GM10266 (cell line): ENCODE measurements around the gene SLC25A42.
"Not testable (repeated sequence)": the region's sequence is repeated elsewhere in the genome, so short reads cannot be mapped to it uniquely, and the experiment has no call there.

ENCODE experiments used
- DNase-seq: peaks from one replicate; pipeline ENCODE4 v3.0.0; 2012; ENCODE audit errors: extremely low spot score
- TF ChIP-seq, protein P1 (sequence below): IDR thresholded peaks from 2 replicates; pipeline ENCODE4 v1.5.1; 2012; ENCODE audit warnings: mild to moderate bottlenecking, low read depth; ENCODE audit not compliant: control insufficient read depth, insufficient read depth; ENCODE audit errors: missing control alignments

The SLC25A42 gene

DNA sequence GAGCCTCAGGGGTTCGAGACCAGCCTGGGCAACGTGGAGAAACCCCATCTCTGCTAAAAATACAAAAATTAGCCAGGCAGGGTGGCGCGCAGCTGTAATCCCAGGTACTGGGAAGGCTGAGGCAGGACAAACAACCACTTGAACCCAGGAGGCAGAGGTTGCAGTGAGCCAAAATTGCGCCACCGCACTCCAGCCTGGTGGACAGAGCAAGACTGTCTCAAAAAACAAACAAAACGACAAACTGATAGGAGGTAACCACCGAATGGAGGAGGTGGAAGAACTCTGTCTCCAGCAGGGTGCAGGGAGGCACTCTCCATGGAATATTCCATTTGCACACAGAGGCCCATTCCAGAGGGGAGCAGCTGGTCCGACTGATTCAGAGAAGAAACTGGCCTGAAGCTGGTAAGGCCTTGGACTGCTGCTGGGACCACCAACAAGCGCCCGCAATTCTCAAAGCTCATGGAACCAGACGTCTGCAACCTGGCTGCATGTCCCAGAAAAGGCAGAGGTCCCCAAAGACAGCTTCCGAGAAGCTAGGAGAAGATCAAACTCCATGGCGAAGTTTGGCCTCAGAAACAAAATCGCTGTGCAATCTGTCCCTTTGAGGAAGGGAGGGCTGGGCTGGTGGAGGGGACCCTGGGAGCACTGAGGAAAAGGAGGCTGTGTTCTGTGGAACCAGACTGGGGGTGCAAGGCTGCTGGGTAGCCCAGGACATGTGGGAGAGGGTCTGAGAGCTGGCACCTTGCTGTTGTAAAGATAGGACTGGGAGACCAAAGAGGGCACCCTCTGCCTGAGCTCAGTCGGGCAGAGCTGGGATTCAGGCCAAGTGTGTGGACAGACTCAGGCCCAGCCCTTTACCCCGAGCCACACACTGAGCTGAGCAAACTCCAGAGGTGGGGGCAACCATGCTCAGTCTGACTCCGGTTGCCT lies 35.2 kb downstream of the SLC25A42 start:
- no peak for DNase-seq
- TF ChIP-seq, protein P1, sequence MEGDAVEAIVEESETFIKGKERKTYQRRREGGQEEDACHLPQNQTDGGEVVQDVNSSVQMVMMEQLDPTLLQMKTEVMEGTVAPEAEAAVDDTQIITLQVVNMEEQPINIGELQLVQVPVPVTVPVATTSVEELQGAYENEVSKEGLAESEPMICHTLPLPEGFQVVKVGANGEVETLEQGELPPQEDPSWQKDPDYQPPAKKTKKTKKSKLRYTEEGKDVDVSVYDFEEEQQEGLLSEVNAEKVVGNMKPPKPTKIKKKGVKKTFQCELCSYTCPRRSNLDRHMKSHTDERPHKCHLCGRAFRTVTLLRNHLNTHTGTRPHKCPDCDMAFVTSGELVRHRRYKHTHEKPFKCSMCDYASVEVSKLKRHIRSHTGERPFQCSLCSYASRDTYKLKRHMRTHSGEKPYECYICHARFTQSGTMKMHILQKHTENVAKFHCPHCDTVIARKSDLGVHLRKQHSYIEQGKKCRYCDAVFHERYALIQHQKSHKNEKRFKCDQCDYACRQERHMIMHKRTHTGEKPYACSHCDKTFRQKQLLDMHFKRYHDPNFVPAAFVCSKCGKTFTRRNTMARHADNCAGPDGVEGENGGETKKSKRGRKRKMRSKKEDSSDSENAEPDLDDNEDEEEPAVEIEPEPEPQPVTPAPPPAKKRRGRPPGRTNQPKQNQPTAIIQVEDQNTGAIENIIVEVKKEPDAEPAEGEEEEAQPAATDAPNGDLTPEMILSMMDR, result no peak

GRCh38 chr19:19101540-19101939 lies 37.7 kb downstream of the SLC25A42 start:
- TF ChIP-seq, protein P1, result no peak
- DNase-seq, result no peak

DNA sequence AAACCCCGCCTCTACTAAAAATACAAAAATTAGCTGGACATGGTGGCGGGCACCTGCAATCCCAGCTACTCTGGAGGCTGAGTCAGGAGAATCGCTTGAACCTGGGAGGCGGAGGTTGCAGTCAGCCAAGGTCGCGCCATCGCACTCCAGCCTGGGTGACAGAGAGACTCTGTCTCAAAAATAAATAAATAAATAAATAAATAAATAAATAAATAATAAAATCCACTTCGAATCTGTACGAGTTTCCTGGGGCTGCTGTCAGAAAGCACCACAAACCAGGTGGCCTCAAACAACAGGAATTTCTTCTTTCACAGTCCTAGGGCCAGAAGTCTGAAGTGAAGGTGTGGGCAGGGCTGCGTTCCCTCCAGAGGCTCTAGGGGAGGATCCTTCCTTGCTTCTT lies 38.8 kb downstream of the SLC25A42 start:
- DNase-seq, result not testable (repeated sequence)

- TF ChIP-seq, protein P1, result no peak
- no peak for DNase-seq
Measured at GRCh38 chr19:19103167-19103566, 39.4 kb downstream of the SLC25A42 start.

DNA sequence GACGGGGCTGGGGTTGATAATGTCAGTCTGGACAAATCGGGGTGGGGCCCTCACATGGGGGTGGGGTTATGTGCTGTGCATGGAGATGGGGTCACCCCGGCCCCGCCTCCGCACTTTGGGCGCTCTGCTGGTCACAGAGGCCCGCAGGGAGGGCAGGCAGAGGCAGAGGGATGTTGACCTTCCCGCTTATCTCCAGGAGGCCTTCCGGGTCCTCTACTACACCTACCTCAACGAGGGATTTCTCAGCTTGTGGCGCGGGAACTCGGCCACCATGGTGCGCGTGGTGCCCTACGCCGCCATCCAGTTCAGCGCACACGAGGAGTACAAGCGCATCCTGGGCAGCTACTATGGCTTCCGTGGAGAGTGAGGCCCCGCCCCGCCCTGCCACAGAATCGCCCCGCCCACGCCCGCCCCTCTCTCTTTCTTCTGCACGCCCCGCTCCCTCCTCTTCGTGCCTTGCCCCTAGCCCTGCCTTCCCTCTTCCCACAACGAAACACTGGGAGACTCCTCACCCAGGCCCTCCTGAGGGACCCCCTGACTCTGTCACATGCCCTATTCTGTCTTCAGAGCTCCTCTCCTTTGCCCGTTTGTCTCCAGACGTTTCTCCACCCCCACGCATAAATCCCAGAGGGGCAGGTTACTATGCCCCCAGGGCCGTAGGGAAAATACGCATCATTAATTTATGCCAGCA lies 41.7 kb downstream of the SLC25A42 start:
- DNase-seq, result peak; percentile 65

DNA sequence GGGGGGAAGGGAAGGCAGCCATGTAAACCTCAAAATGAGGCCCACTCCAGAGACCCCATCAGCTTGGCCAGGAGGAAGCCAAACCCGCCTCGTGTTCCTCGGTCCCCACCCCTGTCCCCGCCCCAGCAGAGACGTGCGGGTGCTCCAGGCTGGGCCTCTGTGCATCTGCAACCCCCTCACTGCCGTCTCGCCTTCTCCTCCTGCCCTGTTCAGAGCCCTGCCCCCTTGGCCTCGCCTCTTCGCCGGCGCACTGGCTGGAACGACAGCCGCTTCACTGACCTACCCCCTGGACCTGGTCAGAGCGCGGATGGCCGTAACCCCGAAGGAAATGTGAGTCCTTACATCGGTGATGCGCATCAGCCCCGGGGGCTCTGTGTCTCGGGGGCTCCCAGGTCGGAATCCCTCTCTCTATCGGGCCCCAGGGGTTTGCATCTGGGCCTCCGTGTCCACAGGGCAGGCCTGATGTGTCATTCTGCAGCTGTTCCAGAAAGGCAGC lies 42.3 kb downstream of the SLC25A42 start:
- TF ChIP-seq, protein P1, result no peak
- DNase-seq, result no peak

More for the DNA sequence above, 41.7 kb downstream of the SLC25A42 start:
- TF ChIP-seq, protein P1, result no peak

GRCh38 chr19:19106938-19107337 lies 43.1 kb downstream of the SLC25A42 start:
- DNase-seq, result not testable (repeated sequence)

GRCh38 chr19:19107654-19108053 lies 43.9 kb downstream of the SLC25A42 start:
- TF ChIP-seq, protein P1, result no peak

More at GRCh38 chr19:19107654-19108053, 43.9 kb downstream of the SLC25A42 start:
- DNase-seq, result no peak
